ENCODE results near the gene PHF24. TPM values are rescaled to one million over a fixed set of nuclear protein-coding genes. Genes with fewer than 3 reads are reported as not detected.
A peak's percentile ranks its signal among the peaks of the same experiment; 100 is the strongest.

The PHF24 gene
- polyA plus RNA-seq, 4 donors = 0.13 to 0.25 (median 0.23) TPM

GRCh38 chr9:34982361-34982760, 24.3 kb downstream of the PHF24 start:
- DNase-seq (ENCODE audit: low read depth in 4 of 4, low spot score in 3 of 4) = no peak

DNA sequence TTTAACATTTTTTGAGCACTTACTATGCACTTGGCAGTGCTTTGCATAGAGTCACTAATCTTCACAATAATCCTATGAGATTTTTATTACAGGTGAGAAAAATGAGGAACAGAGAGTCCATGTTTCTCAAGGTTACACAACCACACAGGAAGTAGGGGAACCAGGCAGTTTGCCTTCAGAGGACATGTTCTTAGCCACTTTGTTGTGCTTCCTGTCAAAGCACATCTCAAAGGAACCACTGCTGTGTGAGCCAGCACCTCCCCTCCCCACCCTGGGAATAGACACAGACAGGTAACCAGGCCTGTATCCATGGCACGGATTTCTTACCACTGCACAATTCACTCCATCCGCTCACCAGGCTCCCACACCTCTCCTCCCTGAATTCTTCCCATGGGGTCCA, 25.1 kb downstream of the PHF24 start:
- no peak for DNase-seq (ENCODE audit: low read depth in 4 of 4, low spot score in 3 of 4)

GRCh38 chr9:34984049-34984448, 26.0 kb downstream of the PHF24 start:
- peak in 2 of 4 donors; percentile 47 to 50 for DNase-seq (ENCODE audit: low read depth in 4 of 4, low spot score in 3 of 4)

DNA sequence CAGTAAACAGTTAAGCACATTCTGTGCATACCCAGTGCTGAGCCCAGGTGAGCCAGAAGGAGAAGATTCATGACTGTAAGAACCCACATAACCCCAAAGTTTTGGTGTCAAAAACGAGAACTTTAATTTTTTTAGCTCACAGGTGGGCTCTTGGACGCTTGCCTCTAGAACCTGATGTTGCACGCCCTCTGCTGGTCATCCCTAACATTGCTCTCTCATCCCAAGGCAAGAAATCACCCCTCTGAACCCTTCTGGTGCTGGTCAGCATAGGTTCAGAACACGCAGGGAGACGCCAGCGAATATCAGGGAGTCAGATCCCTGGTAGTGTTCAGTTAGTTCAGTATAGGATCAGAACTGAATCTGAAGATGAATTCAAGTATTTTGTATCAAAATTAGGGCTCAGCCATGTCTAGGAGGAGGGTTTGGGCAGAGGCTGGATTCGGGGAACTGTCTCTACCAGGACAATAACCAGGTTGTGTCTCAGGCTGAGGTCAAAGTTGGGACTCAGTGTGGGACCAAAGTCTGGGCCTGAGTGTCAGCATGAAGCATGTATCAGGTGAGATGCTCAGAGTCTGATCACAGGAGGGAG, 27.3 kb downstream of the PHF24 start:
- peak in 1 of 4 donors; percentile 57 for DNase-seq (ENCODE audit: low read depth in 4 of 4, low spot score in 3 of 4)

DNA sequence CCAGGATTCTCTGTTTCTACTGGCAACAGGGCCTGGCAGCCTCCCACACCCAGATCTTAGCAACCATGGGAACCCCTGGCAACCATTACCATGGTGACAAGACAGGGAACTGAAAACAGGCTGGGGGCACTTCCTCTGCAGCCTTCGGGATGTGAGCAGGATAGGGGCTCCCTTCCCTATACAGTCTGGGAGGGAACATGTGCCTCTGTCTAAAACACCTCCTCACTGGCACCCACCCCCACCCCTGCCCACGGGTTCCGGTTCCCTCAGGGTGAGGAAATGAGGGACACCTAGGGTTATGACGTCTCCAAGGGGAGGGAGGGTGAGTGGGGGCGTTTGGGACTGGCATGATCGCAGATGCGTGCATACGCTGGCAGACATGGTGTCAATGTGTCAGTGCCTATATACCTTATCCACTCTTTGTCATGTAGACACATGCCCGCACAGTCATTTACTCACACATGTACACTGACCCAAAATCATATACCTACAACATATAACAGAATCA, 28.5 kb downstream of the PHF24 start:
- DNase-seq (ENCODE audit: low read depth in 4 of 4, low spot score in 3 of 4) = no peak

GRCh38 chr9:34987160-34987901, 29.2 kb downstream of the PHF24 start:
- DNase-seq (ENCODE audit: low read depth in 4 of 4, low spot score in 3 of 4) = no peak

DNA sequence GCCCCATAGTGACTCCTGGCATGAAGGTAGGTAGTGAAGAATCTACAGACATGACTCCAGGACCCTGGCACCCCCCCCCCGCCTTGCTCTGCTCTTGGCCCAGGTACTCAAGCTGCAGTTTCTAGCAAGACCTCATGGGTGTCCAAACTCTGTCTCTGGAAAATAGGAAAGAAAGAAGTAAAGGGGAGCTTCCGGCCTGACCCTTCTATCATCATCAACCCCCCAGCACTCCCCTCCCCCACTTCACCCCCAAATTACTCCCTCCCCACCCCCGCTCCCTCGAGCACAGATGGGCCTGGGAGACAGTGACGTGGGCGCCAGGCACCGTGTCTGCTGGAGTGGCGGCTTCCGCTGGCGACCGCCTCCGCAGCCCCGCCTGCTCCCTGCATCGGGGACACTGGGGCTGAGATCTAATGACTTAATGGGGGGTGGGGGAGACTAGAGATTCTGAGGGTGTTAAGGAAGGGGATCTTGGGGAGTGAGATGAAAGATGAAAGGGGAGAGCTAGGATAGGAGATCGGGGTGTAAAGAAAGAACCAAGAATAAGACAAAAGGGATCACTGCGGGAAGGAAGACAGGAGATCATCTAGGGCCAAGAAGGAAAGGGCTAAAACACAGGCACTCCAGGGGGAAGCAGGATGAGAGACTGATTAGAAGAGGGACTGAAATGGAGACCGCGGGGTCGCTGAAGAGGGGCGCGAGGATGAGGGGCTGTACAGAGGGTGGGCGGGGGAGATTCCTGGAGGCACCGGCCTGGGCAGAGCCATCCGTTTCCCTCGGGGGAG, 30.3 kb downstream of the PHF24 start:
- DNase-seq (ENCODE audit: low read depth in 4 of 4, low spot score in 3 of 4) = no peak

GRCh38 chr9:34989003-34989945, 31.2 kb downstream of the PHF24 start, which contains the start of gene DNAJB5:
TSS of gene DNAJB5 (plus strand) at chr9:34989745. CDS start at chr9:34990631, 886 bp downstream.
- DNase-seq (ENCODE audit: low read depth in 4 of 4, low spot score in 3 of 4) = peak; percentile 95 to 99 (median 98)

GRCh38 chr9:34989946-34990635, 32.0 kb downstream of the PHF24 start:
- peak in 1 of 4 donors; percentile 63 for DNase-seq (ENCODE audit: low read depth in 4 of 4, low spot score in 3 of 4)

GRCh38 chr9:34990908-34991606, 33.0 kb downstream of the PHF24 start:
- no peak for DNase-seq (ENCODE audit: low read depth in 4 of 4, low spot score in 3 of 4)

DNA sequence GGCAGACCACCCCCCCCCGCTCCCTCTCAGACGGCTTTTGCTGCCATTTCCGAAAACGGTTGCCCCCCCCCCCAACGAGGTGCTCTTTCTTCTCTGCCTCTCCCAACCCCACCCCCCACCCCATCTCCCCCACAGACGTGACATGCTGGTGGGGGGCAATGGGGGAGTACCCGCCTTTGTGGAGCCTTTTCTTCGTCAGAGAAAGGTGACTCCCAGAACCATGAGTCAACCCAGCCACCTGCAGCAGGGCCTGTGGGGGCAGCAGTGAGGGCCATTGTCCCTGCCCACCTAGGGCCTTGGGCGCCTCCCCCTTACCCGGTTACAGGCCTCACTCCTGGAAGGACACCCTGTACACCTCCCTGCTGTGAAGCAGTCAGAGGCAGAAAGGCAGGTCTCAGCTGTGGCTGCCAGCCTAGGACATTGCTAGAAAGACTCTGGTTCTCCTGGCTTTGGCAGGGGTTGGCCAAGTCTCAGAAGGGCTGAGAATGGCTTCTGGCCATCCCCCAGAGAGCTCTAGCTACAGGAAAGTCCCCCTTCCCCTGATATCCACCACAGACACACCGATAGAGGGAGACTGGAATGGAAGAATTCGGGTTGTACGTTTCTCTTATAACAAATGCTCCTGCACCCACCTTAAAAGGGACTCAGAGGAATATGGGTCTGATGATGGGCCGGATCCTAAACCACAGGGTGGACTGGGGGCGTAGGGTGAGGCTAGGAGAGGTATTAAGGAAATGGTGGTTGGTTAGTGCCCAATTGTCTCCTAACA, 33.7 kb downstream of the PHF24 start:
- no peak for DNase-seq (ENCODE audit: low read depth in 4 of 4, low spot score in 3 of 4)

DNA sequence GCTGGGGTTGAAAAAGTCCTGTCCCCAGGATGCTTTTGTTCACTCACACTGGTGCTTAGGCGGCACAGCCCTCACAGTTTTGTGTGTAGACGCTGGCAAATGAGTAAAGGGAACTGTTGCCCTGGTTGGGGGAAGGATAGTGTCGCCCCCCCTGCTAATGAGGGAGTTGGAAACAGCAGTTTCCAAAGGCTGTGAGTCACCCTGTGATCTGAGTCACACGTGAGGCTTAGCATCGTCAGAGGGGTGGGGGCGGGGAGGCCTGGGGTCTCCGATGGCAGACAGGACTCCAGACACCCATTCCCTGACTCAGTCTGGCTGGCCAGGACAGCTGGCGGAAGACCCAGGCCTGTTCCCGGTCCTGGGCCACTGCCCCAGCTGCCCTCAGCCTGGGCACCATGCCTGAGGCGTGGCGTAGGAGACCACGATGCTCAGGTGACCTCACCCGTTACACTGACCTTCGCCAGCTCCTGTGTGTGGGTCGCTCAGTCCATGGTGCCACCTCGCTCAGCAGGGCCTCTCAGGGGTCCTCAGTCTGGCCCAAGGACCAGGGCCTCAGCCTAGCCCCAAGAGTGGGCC, 34.4 kb downstream of the PHF24 start:
- DNase-seq (ENCODE audit: low read depth in 4 of 4, low spot score in 3 of 4) = no peak

- DNase-seq (ENCODE audit: low read depth in 4 of 4, low spot score in 3 of 4) = no peak
Observed at GRCh38 chr9:34993502-34994259, 35.6 kb downstream of the PHF24 start.

DNA sequence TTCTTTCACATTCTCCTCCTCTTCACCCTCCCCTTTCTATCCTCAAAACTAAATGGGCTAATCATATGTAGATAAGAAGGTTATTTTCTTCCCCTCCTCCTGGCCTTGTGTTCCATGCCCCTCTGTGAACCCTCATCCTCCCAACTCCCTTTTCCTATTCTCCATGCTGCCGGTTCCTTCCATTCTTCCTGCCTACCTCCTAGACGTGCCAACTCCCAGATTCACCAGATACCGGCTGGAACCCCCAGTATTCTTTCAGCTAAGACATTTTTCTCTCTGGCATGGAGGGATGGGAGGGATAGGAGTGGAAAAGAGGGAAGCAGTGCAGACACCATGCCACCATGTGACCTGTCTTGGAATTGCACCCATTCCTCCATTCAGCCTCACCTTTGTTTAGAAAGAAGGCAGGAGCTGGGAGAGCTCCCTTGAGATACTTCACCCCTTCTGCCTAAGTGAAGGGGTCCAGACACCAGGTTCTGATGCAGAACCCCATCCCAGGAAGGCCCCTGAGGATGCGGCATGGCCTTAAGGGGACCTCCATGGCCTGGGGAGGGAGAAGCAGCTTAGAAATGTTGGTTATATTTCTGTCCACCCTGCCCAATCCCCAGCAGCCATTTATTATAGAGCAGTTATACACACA, 36.3 kb downstream of the PHF24 start:
- no peak for DNase-seq (ENCODE audit: low read depth in 4 of 4, low spot score in 3 of 4)

DNA sequence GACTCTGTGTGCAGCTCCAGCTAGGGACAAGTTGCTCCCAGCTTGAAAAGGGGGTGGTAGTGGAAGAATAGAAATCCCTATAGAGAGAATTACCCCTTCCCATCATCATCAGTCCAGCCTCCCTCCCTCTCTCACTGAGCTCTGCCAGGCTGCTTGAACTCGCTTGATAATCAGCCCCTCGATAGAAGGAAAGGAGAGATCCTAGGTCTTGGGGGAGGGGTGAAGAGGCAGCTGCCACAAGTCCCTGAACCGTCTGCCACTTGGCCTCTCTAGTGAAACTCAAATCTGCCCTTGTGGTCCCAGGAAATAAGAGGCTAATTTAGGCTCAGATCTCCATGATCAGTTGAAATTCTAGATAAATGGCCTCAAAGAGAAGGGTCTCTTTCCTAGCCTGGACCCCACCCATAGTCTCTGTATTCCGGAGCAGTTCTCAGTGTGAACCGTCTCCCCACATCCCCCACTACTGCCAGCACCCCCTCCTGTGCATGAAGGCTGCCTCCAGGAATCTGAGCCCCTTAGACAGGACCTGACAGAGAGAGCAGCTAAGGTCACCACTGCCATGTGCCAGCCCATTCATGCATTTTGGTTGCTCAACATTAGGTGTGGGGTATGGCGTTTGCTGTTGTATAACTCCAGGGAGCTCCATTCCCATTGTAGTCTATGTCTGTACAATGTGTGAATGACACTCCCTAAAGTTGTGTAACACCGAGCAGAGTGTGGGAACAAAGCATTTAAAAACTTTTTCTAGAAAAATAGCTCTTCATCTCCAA, 37.0 kb downstream of the PHF24 start:
- DNase-seq (ENCODE audit: low read depth in 4 of 4, low spot score in 3 of 4) = no peak

DNA sequence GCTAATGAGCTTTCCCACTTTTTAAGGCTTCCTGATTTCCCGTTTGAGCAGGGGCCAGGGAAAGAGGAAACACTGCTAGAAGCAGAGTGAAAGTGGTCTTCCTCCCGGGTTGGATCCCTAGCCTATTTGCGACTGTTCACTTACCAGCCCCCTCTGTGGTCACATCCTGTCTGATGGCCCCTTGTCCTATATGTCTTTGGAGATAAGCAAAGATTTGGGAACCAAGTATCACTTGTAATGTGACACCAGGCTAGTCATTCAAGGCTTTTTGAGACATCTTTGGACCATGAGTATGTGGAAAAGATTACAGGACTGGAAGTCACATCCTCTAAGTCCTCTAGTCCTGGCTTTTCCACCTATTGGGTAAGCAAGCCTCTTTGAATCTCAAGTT, 37.6 kb downstream of the PHF24 start:
- no peak for DNase-seq (ENCODE audit: low read depth in 4 of 4, low spot score in 3 of 4)

All from right renal pelvis (tissue), 4 donors.